Measurements from ENCODE around the gene CCDC34.

The CCDC34 gene

DNA sequence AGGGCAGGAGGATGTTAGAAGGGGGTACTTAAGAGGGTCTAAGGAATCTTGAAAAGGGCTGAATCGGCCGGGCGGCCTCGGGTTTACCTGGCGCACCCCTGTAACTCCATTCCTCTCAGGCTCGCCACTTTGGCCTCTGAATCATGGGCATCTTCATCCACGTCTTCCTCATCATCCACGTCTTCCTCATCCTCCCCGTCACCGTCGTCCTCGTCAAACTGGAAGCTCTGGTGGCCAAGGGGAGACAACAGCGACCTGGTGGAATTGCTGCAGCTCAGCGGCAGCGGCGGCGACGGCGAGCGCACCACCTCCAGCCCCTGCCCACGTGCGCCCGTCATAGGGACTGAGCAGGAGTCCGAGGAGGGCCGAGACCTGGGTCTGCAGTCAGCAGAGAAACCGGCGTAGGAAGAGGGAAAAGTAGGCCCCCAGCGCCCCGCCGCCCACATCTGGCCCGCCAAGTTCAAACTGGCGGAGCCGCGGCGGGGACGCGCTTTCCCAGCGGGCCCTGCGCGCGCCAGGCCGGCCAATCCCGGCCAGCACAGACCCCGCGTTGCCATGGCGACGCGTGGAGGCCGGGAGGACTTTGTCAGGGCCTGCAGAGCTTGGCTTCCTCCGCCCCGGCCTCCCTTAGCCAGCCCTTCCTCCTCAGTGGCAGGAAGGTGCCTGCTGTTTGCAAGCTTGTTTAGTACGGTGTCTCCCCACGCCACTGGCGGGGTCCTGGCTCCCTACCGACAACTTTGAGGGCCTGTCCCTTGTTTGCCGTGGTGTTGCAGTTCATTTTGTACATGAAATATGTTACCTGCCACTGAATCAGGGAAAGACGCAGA is at the start of gene CCDC34:
CCDC34 (minus strand) TSS at position 467 of the 827 bp plus-strand sequence; CDS start at position 446, 21 bp downstream.
- peak; percentile 58 for DNase-seq (ENCODE audit: low read depth)

DNA sequence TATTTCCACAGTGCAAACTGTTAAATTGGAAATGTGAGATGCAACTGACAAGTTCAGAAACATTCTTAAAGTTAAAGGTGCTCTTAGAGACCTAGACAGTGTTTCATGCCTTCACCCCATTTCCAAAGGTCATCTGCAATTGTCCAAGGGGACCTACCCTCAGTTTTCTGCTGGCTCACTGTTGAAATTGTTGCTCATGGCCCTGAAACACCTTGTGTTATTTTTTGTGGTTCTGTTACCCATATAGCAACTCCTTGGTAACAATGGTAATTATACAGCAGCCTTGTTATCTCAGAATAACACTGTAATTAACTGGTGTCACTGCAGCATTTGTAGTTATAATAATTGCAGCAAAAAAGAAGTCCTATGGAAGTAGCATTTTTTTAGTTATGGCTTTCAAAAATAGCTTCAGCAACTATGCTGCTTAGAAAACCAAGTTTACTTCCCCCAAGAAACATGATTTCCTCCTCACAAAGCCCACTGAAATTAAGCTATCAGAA is 49.2 kb upstream of the CCDC34 start:
- DNase-seq (ENCODE audit: low read depth) = no peak

DNA sequence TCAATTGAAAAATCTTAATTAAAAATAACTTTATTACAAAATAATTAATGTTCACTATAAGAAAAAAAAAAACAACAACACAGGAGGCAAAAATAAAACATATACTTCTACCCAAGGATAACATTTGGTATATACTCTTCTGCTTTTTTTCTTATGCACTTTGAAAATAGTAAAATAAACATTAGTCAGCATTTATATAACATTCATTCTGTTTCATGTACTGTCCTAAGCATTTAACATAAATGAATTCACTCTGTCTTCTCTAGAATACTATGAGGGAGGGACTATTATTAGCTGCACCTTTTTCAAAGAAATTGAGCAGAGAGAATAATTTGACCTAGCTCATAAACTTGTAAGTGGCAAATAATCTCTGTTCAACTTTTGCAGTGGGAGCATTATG is 48.3 kb upstream of the CCDC34 start:
- no peak for DNase-seq (ENCODE audit: low read depth)

DNA sequence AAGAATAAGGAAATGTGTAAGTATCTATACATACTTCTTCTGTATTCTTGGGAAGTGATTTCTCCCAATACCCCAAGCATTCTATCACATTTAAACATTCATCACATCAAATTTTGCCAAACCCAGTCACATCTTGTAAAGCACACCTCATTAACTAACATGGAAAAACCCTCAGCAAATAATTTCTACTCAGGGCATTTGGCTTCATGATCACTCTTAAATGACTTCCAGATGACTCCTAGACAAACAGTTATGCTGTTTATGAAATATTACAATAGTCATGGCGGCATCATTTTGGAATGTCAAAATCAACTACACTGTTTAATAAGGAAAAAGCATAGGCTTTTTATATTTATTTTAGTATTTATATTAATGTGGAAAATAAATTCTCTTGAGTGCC is 47.3 kb upstream of the CCDC34 start:
- no peak for DNase-seq (ENCODE audit: low read depth)

GRCh38 chr11:27409742-27410141 is 46.7 kb upstream of the CCDC34 start:
- no peak for DNase-seq (ENCODE audit: low read depth)

DNA sequence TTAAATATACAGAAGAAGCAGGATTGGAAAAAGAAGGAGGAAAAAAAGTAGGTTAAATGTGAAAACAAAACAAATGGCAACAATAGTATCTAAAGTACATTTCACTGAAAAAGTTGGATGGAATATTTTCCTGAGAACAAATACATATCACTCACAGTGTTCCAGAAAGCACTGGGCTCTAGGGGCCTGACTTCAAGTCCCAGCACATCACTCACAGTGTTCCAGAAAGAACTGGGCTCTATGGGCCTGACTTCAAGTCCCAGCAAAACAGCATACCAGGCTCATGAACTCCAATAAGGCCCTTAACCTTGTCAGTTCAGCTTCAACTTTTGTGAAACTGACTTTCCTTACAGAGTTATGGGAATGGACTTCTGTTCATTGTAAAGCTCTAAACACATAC is 46.0 kb upstream of the CCDC34 start:
- no peak for DNase-seq (ENCODE audit: low read depth)

DNA sequence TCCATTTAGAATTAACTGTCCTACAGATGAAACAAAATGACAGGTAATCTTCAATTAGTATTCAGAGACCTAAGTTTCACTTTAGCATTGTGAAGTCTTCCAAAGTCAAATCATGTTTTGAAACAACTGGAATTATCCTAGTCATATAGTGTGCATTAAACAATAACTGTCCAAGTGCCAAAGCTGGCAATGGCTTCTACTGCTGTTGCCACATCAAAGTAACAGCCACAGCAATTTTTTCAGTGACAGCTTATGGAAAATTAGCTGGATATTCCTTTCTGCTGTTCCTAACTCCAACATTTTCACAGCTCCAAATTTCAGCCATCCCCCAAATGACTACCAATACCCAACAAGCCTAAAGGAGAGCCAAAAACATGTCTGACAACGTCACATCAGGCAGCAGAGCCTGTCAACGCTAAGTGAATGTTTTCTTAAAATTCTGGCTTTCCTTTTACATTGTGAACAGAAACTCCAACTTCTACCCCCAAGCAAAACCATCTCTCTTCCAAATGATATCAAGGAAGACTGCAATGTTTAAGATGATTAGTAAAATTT is 45.3 kb upstream of the CCDC34 start:
- DNase-seq (ENCODE audit: low read depth) = no peak

DNA sequence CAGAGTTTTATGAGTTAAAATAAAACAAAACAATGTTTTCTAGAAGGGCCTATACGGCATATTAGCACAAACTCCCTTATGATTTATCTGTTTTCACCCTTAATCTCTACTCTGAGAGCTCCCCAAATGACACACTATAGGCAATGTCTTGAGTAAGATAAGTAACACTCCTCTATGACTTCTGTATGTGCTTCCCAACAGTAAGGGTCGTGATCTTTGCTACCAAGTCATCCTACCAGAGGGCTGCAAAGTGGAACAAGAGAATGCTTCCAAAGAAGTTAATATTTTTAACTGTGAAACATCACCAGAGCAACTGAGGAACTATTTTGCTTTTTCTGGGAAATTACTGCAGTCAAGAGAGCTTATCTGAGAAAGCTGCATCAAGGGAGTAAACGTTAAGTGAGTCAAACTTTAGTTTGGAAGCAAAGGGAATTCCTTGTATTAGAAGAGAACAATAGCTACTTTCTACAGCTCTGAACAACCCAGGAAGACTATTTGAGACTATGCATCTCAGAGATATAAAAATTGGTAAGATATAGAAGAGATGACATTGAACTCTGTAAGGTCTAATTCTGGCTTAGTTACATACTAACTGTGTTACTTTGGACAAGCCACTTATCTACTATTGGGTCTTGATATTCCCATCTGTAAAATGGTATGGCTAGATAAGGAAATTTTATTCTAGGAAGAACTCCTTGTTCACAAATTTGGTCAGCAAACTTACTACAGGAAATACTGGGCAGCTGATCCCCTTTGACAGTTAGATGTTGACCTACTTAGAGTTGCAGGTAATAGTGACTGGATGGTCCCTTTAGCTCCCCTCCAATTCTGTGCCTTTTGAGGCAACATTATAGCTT is 43.7 kb upstream of the CCDC34 start:
- no peak for DNase-seq (ENCODE audit: low read depth)

- no peak for DNase-seq (ENCODE audit: low read depth)
Measured at GRCh38 chr11:27405134-27405533, 42.1 kb upstream of the CCDC34 start.

GRCh38 chr11:27404427-27404826 is 41.4 kb upstream of the CCDC34 start:
- DNase-seq (ENCODE audit: low read depth) = no peak

GRCh38 chr11:27403195-27403594 is 40.2 kb upstream of the CCDC34 start:
- DNase-seq (ENCODE audit: low read depth) = no peak

DNA sequence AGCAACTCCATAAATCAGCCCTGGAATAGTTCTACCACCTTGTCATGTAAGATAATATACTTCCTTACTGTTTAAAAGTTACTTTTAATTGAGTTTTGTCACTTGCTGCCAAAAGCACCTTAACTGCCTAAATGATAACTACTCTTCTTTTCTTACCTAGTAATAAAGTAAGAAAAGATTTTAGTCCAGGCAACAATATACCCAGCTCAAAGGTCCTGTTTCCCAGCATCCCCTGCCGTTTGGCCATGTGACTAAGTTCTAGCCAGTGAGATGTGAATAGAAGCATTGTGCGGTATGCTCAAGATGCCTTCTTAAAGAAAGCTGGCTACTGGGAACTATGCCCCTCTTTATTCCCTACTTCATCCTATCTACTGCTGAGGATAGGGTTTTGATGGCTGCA is 39.4 kb upstream of the CCDC34 start:
- DNase-seq (ENCODE audit: low read depth) = no peak

DNA sequence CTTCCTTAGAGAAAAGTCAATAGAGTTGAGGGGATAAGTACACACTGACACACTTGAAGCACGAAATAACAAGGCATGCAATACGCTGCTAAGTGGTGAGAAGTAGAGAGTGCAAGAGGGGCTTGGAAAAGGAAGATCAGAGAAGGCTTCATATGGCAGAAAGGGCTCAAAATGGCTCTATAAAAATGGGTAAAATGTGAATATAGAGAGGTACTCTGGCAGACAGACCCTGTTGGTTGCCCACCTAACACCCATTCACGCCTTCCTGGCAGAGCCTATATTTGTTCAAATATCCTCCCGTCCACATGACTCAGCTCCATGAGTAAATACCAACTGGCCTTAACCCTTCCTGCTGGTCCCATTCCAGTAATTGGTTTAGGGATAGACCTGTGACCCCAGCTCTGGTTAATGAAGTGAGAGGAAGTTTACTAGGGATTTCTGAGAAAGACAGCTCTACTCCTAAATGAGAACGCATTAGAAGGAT is 38.9 kb upstream of the CCDC34 start:
- no peak for DNase-seq (ENCODE audit: low read depth)

DNA sequence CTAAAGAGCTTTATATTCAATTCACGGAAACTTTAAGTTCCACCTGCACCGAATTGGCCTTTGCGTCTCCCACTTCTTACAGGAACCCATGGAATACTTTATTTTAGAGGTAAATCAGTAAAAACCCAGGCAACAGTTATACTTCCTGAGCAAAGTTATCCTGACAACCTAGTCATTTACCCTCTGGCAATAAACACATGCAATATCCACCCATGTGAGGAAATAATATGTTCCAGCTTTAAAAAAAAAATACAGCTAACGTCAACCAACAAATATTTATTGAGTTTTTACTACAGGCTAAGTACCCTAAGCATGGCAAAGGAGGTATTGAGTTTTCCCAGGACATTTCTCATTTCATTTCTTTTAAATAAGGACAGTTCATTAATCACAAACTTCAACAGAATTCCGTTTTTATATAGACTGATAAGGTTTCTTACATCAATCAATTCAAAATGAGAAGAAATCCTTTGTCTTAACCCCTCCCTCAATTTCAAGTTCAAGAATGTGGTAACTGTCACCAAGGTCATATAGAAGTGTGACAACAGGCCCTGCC is 38.3 kb upstream of the CCDC34 start:
- DNase-seq (ENCODE audit: low read depth) = no peak

GRCh38 chr11:27398400-27398770 is 35.4 kb upstream of the CCDC34 start:
- DNase-seq (ENCODE audit: low read depth) = no peak

- no peak for DNase-seq (ENCODE audit: low read depth)
Measured at GRCh38 chr11:27397624-27398399, 34.8 kb upstream of the CCDC34 start.

DNA sequence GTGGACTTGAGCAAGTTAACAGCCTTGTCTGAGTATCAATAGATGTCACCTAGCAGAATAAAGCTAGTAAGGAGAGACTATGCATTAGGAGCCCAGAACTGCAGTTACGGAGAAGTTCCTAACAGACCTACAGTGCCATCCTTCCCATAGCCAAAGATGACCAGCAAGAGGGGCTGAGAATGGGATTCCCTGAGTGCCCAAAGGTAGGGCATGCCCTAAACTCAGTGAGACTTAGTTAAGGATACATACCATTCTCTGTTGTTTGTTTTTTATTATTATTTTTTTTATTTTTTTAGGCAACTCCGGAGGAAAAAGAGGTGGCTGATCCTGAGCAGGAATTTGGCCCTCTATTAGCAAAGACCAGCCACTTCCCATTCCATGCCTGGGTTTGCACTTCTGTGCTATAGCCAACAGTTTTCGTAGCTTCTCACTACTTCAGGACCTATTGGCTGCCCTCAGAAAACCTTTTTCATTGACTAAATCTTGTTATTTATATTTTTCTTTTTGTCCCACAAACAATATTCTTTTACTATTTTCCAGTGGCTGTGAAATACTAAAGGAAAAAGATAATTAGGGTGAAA is 33.3 kb upstream of the CCDC34 start:
- DNase-seq (ENCODE audit: low read depth) = no peak

GRCh38 chr11:27395556-27396258 is 32.7 kb upstream of the CCDC34 start:
- no peak for DNase-seq (ENCODE audit: low read depth)

DNA sequence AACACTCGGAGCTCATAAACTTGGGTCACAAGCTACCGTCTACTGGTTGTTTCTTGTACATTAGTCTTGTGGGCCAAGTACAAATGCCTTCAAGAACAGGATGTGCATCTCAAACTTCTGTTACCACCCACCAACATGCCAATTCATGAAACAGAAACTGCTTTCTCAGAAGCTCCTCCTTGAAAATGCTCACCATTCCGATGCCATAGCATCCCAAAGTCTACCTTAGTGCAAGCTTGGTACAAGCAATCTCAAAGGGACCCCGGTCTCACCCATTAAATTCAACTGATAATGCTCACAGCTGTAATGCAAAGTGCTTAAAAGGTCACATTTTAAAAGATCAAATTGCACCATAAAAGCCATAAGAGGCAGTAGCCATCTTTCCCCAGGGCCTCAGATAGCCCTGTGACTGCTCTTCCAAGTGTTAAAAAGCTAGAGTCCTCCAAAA is 31.8 kb upstream of the CCDC34 start:
- no peak for DNase-seq (ENCODE audit: low read depth)

Data from GM04503 (cell line).